ENCODE data around the gene AGO3. TPM values are rescaled to one million over a fixed set of nuclear protein-coding genes. Genes with fewer than 3 reads are reported as not detected.

Gene AGO3
- total and polyA plus RNA-seq, 2 donors (not counting 3 experiments of a cell fraction or from before 2014, with no cell fraction given): 10.4 to 21.1 TPM

DNA sequence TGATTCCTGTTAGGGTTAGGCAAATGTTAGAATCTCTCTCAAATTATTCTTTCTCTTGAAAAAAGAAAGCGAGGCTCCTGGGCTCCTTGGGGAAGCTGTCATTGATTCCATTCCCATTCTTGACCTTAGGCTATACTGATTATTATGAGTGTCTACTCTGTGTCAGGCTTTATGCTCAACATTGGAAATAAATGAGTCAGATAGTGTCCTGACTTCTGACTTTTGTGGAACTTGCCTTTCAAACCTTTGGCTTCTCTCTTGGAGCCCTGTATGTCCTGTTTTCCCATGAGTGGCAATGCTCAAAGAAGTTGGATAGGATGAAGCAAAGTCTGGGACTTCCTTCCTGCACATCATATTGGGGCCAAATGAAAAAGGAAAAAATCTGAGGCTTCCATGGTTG is 36.2 kb upstream of the AGO3 start:
- Histone ChIP-seq H3K4me3 (replicated peaks in 1 of 3; ENCODE audit: insufficient read depth in 1 of 3, low read depth in 1 of 3, low read length in 3 of 3) (no peak overlapping the region), H3K27me3 (ENCODE audit: control insufficient read depth in 2 of 2, insufficient read depth in 2 of 2, low read length in 2 of 2) (no peaks in the 10 kb centered on the region)

DNA sequence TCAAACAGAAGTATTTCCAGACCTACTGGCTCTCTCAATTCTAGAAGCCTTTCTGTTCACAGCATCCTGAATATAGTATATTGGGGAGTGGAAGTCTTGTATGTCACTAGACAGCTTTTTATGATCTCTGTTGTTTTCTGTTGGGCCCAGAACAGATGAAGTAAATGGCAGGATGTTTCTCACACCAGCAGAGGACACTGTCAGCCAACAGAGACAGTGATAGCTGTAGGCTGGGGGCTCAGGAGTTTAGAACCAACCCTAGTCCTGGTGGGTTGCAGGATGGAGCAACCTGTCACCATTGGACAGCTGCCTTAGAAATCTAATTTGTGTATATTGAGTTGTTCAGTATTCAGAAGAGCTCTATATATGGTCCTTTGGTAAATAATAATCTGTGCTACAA is 31.0 kb upstream of the AGO3 start:
- dilution Hi-C loops (cut with MboI; ENCODE audit: extremely low pct_ligation_motif_present, low sequenced_read_pairs) (no loop called here), intact Hi-C loops (cut with micrococcal nuclease) (no loop called here)
- peaks cover 4 to 11% of the 10 kb centered on the region in 2 experiments for H3K36me3 ChIP-seq (ENCODE audit: control insufficient read depth in 2 of 2, extremely low read depth in 1 of 2, insufficient read depth in 2 of 2, low read length in 2 of 2)
- no TSS peak for BruUV-seq (replicated peaks)
- H2AFZ ChIP-seq (ENCODE audit: low read depth, low read length): no peak overlapping the region
- TF ChIP-seq, protein P1, sequence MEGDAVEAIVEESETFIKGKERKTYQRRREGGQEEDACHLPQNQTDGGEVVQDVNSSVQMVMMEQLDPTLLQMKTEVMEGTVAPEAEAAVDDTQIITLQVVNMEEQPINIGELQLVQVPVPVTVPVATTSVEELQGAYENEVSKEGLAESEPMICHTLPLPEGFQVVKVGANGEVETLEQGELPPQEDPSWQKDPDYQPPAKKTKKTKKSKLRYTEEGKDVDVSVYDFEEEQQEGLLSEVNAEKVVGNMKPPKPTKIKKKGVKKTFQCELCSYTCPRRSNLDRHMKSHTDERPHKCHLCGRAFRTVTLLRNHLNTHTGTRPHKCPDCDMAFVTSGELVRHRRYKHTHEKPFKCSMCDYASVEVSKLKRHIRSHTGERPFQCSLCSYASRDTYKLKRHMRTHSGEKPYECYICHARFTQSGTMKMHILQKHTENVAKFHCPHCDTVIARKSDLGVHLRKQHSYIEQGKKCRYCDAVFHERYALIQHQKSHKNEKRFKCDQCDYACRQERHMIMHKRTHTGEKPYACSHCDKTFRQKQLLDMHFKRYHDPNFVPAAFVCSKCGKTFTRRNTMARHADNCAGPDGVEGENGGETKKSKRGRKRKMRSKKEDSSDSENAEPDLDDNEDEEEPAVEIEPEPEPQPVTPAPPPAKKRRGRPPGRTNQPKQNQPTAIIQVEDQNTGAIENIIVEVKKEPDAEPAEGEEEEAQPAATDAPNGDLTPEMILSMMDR (IDR thresholded peaks at IDR 0.05; ENCODE audit: extremely low read depth in 1 of 2, insufficient read depth in 1 of 2, low read depth in 1 of 2, low read length in 2 of 2): peak in 1 of 2 donors; percentile 15
- TF ChIP-seq JUN (IDR thresholded peaks at IDR 0.05; ENCODE audit: borderline replicate concordance, insufficient read depth, insufficient read length, low read depth): no peak
- no peaks in the 10 kb centered on the region for H4K20me1 ChIP-seq (replicated peaks; ENCODE audit: control insufficient read depth, extremely low read depth, insufficient read depth, low read length)
- no peak overlapping the region for H3K4me3 ChIP-seq (replicated peaks in 1 of 3; ENCODE audit: insufficient read depth in 1 of 3, low read depth in 1 of 3, low read length in 3 of 3)
- ChIA-PET POLR2A (interaction anchor here (0.6 kb wide), 1 partner anchor 84 kb away, joined by 5 read pairs; no protein-coding TSS in a partner anchor), CTCF (interaction anchor here (1.0 to 1.5 kb wide), 5 partner anchors 9 to 233 kb away, joined by 3 to 5 read pairs (median 3); partner anchors contain the start of genes AGO1 and TEKT2)
- FAIRE-seq (no peak), DNase-seq (ENCODE audit: low read depth, low spot score) (peak; percentile 12)
- H3K4me1 ChIP-seq (ENCODE audit: control insufficient read depth, extremely low read depth, insufficient read depth, low read length): no peaks in the 10 kb centered on the region
- no peak overlapping the region for H3K4me2 ChIP-seq (ENCODE audit: insufficient read depth, low read length)
- no peaks in the 10 kb centered on the region for H3K79me2 ChIP-seq (ENCODE audit: control insufficient read depth, insufficient read depth, low read length)
- no peak overlapping the region for H3K27ac ChIP-seq (ENCODE audit: insufficient read depth, low read depth, low read length)
- no peak overlapping the region for H3K9ac ChIP-seq (replicated peaks; ENCODE audit: extremely low read depth, insufficient read depth, low read length)
- no peaks in the 10 kb centered on the region for H3K9me1 ChIP-seq (replicated peaks; ENCODE audit: control insufficient read depth, extremely low read depth, insufficient read depth, low read length)
- no peaks in the 10 kb centered on the region for H3K27me3 ChIP-seq (ENCODE audit: control insufficient read depth in 2 of 2, insufficient read depth in 2 of 2, low read length in 2 of 2)
- H3K9me3 ChIP-seq (replicated peaks; ENCODE audit: control insufficient read depth, insufficient read depth, low read length): no peaks in the 10 kb centered on the region

More for the DNA sequence above, 36.2 kb upstream of the AGO3 start:
- no peaks in the 10 kb centered on the region for H3K79me2 ChIP-seq (ENCODE audit: control insufficient read depth, insufficient read depth, low read length)
- dilution Hi-C loops (cut with MboI; ENCODE audit: extremely low pct_ligation_motif_present, low sequenced_read_pairs): no loop called here
- H3K27ac ChIP-seq (ENCODE audit: insufficient read depth, low read depth, low read length): no peak overlapping the region
- H3K9me3 ChIP-seq (replicated peaks; ENCODE audit: control insufficient read depth, insufficient read depth, low read length): no peaks in the 10 kb centered on the region
- peaks cover 4 to 9% of the 10 kb centered on the region in 2 experiments for H3K36me3 ChIP-seq (ENCODE audit: control insufficient read depth in 2 of 2, extremely low read depth in 1 of 2, insufficient read depth in 2 of 2, low read length in 2 of 2)
- POLR2A ChIA-PET: no interaction called here
- no peak overlapping the region for H3K9ac ChIP-seq (replicated peaks; ENCODE audit: extremely low read depth, insufficient read depth, low read length)
- CTCF ChIA-PET: interaction anchor here (0.9 kb wide), 1 partner anchor 11 kb away, joined by 3 read pairs; the partner anchor contains the start of gene AGO1
- H3K4me2 ChIP-seq (ENCODE audit: insufficient read depth, low read length): no peak overlapping the region
- no peaks in the 10 kb centered on the region for H4K20me1 ChIP-seq (replicated peaks; ENCODE audit: control insufficient read depth, extremely low read depth, insufficient read depth, low read length)
- H3K4me1 ChIP-seq (ENCODE audit: control insufficient read depth, extremely low read depth, insufficient read depth, low read length): no peaks in the 10 kb centered on the region
- BruUV-seq (replicated peaks): no TSS peak
- no peak for FAIRE-seq
- no peak for TF ChIP-seq POLR2A (IDR thresholded peaks at IDR 0.05; ENCODE audit: low read depth, low read length)
- TF ChIP-seq JUN (IDR thresholded peaks at IDR 0.05; ENCODE audit: borderline replicate concordance, insufficient read depth, insufficient read length, low read depth): no peak
- TF ChIP-seq, protein P2, sequence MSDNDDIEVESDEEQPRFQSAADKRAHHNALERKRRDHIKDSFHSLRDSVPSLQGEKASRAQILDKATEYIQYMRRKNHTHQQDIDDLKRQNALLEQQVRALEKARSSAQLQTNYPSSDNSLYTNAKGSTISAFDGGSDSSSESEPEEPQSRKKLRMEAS (IDR thresholded peaks at IDR 0.05; ENCODE audit: insufficient read depth, insufficient read length): no peak
- H2AFZ ChIP-seq (ENCODE audit: low read depth, low read length): no peak overlapping the region
- DNase-seq (ENCODE audit: low read depth, low spot score): no peak
- intact Hi-C loops (cut with micrococcal nuclease): no loop called here
- H3K9me1 ChIP-seq (replicated peaks; ENCODE audit: control insufficient read depth, extremely low read depth, insufficient read depth, low read length): no peaks in the 10 kb centered on the region

Measured in endothelial cell of umbilical vein (primary cell).